IgD-negative memory B cell (primary cell): ENCODE results near the gene KYAT1. TPM values are rescaled to one million over a fixed set of nuclear protein-coding genes. Genes with fewer than 3 reads are reported as not detected.

Experiments used
- H3K27ac Mint-ChIP-seq, 3 donors: one replicate each; pipeline ENCODE4 v1.8.0; 2020 to 2022; ENCODE audit warnings: mild to moderate bottlenecking in 3 of 3, mixed read lengths in 3 of 3, moderate library complexity in 1 of 3
- H3K27me3 Mint-ChIP-seq: one replicate; pipeline ENCODE4 v1.8.0; 2021; ENCODE audit warnings: mixed read lengths
- H3K36me3 Mint-ChIP-seq: one replicate; pipeline ENCODE4 v1.8.0; 2020; ENCODE audit warnings: mild to moderate bottlenecking, mixed read lengths
- H3K4me1 Mint-ChIP-seq, 3 donors: one replicate each; pipeline ENCODE4 v1.8.0; 2020 to 2022; ENCODE audit warnings: mixed read lengths in 3 of 3, mild to moderate bottlenecking in 1 of 3
- H3K4me3 Mint-ChIP-seq, 4 donors: one replicate each; pipeline ENCODE4 v1.8.0; 2020 to 2022; ENCODE audit warnings: mild to moderate bottlenecking in 4 of 4, mixed read lengths in 4 of 4, moderate library complexity in 3 of 4
- H3K9me3 Mint-ChIP-seq, 3 donors: one replicate each; pipeline ENCODE4 v1.8.0; 2020 to 2021; ENCODE audit warnings: mixed read lengths in 3 of 3, mild to moderate bottlenecking in 1 of 3
- polyA plus RNA-seq: library from polyadenylated mRNA; unstranded; fragments of 300-500 nt; fragmentation: Illumina TruSeq; gene quantifications from one replicate; pipeline ENCODE4 v1.2.3, GENCODE V29; 2021

The KYAT1 gene
- polyA plus RNA-seq, 1 donor from 2014 or later, result 11.4 TPM

GRCh38 chr9:128825923-128826700 is 55.6 kb downstream of the KYAT1 start:
- Mint-ChIP-seq H3K36me3 (no peaks in the 10 kb centered on the region), H3K27me3 (no peaks in the 10 kb centered on the region), H3K27ac (no peak overlapping the region), H3K4me3 (peak overlapping the region in 1 of 4 donors; percentile 91), H3K9me3 (no peaks in the 10 kb centered on the region), H3K4me1 (peaks cover 8 to 13% (median 12%) of the 10 kb centered on the region in 3 donors)

- Mint-ChIP-seq H3K9me3 (no peaks in the 10 kb centered on the region), H3K27me3 (no peaks in the 10 kb centered on the region), H3K27ac (peak overlapping the region in 1 of 3 donors; percentile 35), H3K36me3 (no peaks in the 10 kb centered on the region), H3K4me3 (peak overlapping the region in 1 of 4 donors; percentile 65), H3K4me1 (peaks cover 8 to 13% (median 12%) of the 10 kb centered on the region in 3 donors)
Measured at GRCh38 chr9:128824911-128825310, 56.8 kb downstream of the KYAT1 start.

GRCh38 chr9:128823903-128824406 is 57.8 kb downstream of the KYAT1 start:
- H3K4me3 Mint-ChIP-seq, result peak overlapping the region in 1 of 4 donors; percentile 65
- H3K36me3 Mint-ChIP-seq, result no peaks in the 10 kb centered on the region
- no peaks in the 10 kb centered on the region for H3K27me3 Mint-ChIP-seq
- H3K27ac Mint-ChIP-seq, result peak overlapping the region in 1 of 3 donors; percentile 35
- no peaks in the 10 kb centered on the region for H3K9me3 Mint-ChIP-seq
- peaks cover 6 to 14% (median 10%) of the 10 kb centered on the region in 3 donors for H3K4me1 Mint-ChIP-seq

- Mint-ChIP-seq H3K36me3 (no peaks in the 10 kb centered on the region), H3K27ac (no peak overlapping the region), H3K4me1 (peaks cover 2 to 9% (median 5%) of the 10 kb centered on the region in 3 donors), H3K27me3 (no peaks in the 10 kb centered on the region), H3K4me3 (peak overlapping the region in 1 of 4 donors; percentile 34), H3K9me3 (no peaks in the 10 kb centered on the region)
Measured at GRCh38 chr9:128823362-128823902, 58.3 kb downstream of the KYAT1 start.

- Mint-ChIP-seq H3K9me3 (peaks cover 0 to 2% (median 0%) of the 10 kb centered on the region in 3 donors), H3K4me3 (peak overlapping the region in 1 of 4 donors; percentile 48), H3K27me3 (no peaks in the 10 kb centered on the region), H3K4me1 (peaks cover 6 to 9% (median 8%) of the 10 kb centered on the region in 3 donors), H3K27ac (no peak overlapping the region), H3K36me3 (no peaks in the 10 kb centered on the region)
Measured at GRCh38 chr9:128822407-128823042, 59.2 kb downstream of the KYAT1 start.

- Mint-ChIP-seq H3K27me3 (no peaks in the 10 kb centered on the region), H3K4me1 (peaks cover 6 to 9% (median 8%) of the 10 kb centered on the region in 3 donors), H3K9me3 (peaks cover 0 to 2% (median 0%) of the 10 kb centered on the region in 3 donors), H3K36me3 (no peaks in the 10 kb centered on the region), H3K27ac (peak overlapping the region in 1 of 3 donors; percentile 59), H3K4me3 (peak overlapping the region in 1 of 4 donors; percentile 48)
Measured at GRCh38 chr9:128821584-128822406, 60.0 kb downstream of the KYAT1 start.

GRCh38 chr9:128820665-128821583 is 60.8 kb downstream of the KYAT1 start:
- H3K4me3 Mint-ChIP-seq, result peak overlapping the region in 2 of 4 donors; percentile 63 to 82
- no peaks in the 10 kb centered on the region for H3K36me3 Mint-ChIP-seq
- no peaks in the 10 kb centered on the region for H3K27me3 Mint-ChIP-seq
- peak overlapping the region in 1 of 3 donors; percentile 59 for H3K27ac Mint-ChIP-seq
- peaks cover 6 to 9% (median 8%) of the 10 kb centered on the region in 3 donors for H3K4me1 Mint-ChIP-seq
- H3K9me3 Mint-ChIP-seq, result peaks cover 0 to 2% (median 0%) of the 10 kb centered on the region in 3 donors

GRCh38 chr9:128819716-128820664 is 61.8 kb downstream of the KYAT1 start:
- H3K27ac Mint-ChIP-seq, result peak overlapping the region in 2 of 3 donors; percentile 31 to 94
- no peaks in the 10 kb centered on the region for H3K36me3 Mint-ChIP-seq

GRCh38 chr9:128818839-128819715 is 62.7 kb downstream of the KYAT1 start:
- H3K27me3 Mint-ChIP-seq, result no peaks in the 10 kb centered on the region
- H3K4me1 Mint-ChIP-seq, result peaks cover 6 to 9% (median 8%) of the 10 kb centered on the region in 3 donors
- H3K9me3 Mint-ChIP-seq, result peaks cover 0 to 2% (median 0%) of the 10 kb centered on the region in 3 donors
- H3K27ac Mint-ChIP-seq, result peak overlapping the region in 2 of 3 donors; percentile 31 to 94
- no peaks in the 10 kb centered on the region for H3K36me3 Mint-ChIP-seq
- peak overlapping the region; percentile 82 to 96 (median 94) for H3K4me3 Mint-ChIP-seq

More at GRCh38 chr9:128819716-128820664, 61.8 kb downstream of the KYAT1 start:
- no peaks in the 10 kb centered on the region for H3K27me3 Mint-ChIP-seq
- peaks cover 0 to 2% (median 0%) of the 10 kb centered on the region in 3 donors for H3K9me3 Mint-ChIP-seq
- H3K4me1 Mint-ChIP-seq, result peaks cover 6 to 9% (median 8%) of the 10 kb centered on the region in 3 donors
- H3K4me3 Mint-ChIP-seq, result peak overlapping the region; percentile 43 to 96 (median 79)

- peaks cover 6 to 9% (median 8%) of the 10 kb centered on the region in 3 donors for H3K4me1 Mint-ChIP-seq
- peak within 1 kb of the TSS; percentile 94 to 98 (median 97) for H3K27ac Mint-ChIP-seq
- peaks cover 0 to 2% (median 0%) of the 10 kb centered on the region in 3 donors for H3K9me3 Mint-ChIP-seq
- H3K27me3 Mint-ChIP-seq, result no peaks in the 10 kb centered on the region
- H3K4me3 Mint-ChIP-seq, result peak within 1 kb of the TSS; percentile 82 to 96 (median 94)
- H3K36me3 Mint-ChIP-seq, result no peaks in the 10 kb centered on the region
Measured at GRCh38 chr9:128818099-128818838, 63.5 kb downstream of the KYAT1 start, which contains the start of gene ENDOG. ENDOG (plus strand) TSS chr9:128818500; CDS start chr9:128818685, 185 bp downstream.

GRCh38 chr9:128810873-128811272 is 70.9 kb downstream of the KYAT1 start:
- Mint-ChIP-seq H3K9me3 (no peaks in the 10 kb centered on the region), H3K4me3 (no peak overlapping the region), H3K4me1 (peaks cover 0 to 3% (median 0%) of the 10 kb centered on the region in 3 donors), H3K27ac (no peak overlapping the region), H3K36me3 (no peaks in the 10 kb centered on the region), H3K27me3 (no peaks in the 10 kb centered on the region)
